Transverse colon (tissue), 4 donors: ENCODE data around the gene FAM120AOS. TPM values are rescaled to one million over a fixed set of nuclear protein-coding genes. Genes with fewer than 3 reads are reported as not detected.

ENCODE experiments used
- DNase-seq: peaks from one replicate; pipeline ENCODE4 v3.0.0-alpha.2; 2019
- H3K27ac ChIP-seq, 4 donors: fragments of 200-600 bp; sonication (generic); 2 replicates each; pipeline ENCODE4 v1.5.1; 2016 to 2018; ENCODE audit warnings: inconsistent platforms in 4 of 4
- H3K27me3 ChIP-seq: fragments of 200-600 bp; sonication (generic); 2 replicates; pipeline ENCODE4 v1.5.1; 2017; ENCODE audit warnings: inconsistent platforms
- H3K36me3 ChIP-seq, 4 donors: fragments of 200-600 bp; sonication (generic); 2 replicates each; pipeline ENCODE4 v1.5.1; 2017 to 2019; ENCODE audit warnings: inconsistent platforms in 4 of 4
- H3K4me1 ChIP-seq, 4 donors: fragments of 200-600 bp; sonication (generic); 2 replicates each; pipeline ENCODE4 v1.5.1; 2017 to 2020; ENCODE audit warnings: inconsistent platforms in 4 of 4
- H3K4me3 ChIP-seq, 4 donors: fragments of 200-600 bp; sonication (generic); 1 replicate in 1 of 4; 2 replicates in 3 of 4; pipeline versions ENCODE4 v1.5.1 to v1.6.1; 2017 to 2019; ENCODE audit warnings: inconsistent platforms in 4 of 4
- H3K9me3 ChIP-seq, 2 donors: fragments of 200-600 bp; sonication (generic); 2 replicates each; pipeline ENCODE4 v1.5.1; 2017 to 2019; ENCODE audit warnings: inconsistent platforms in 2 of 2
- CTCF ChIP-seq, 5 experiments: fragments of 200-600 bp in 3 of 5; fragments of 450-650 bp in 2 of 5; sonication (generic) in 3 of 5; IDR thresholded peaks; 1 replicate in 2 of 5; 2 replicates in 3 of 5; pipeline ENCODE4 v1.5.1; 2016 to 2017; ENCODE audit warnings: antibody characterized with exemption in 5 of 5, inconsistent platforms in 3 of 5, mild to moderate bottlenecking in 2 of 5, moderate library complexity in 1 of 5
- EP300 ChIP-seq: sonication (generic); formaldehyde crosslinking; IDR thresholded peaks from one replicate; pipeline ENCODE4 v1.6.1; 2017; ENCODE audit warnings: antibody characterized with exemption, low read depth
- POLR2A ChIP-seq: fragments of 450-650 bp; IDR thresholded peaks from one replicate; pipeline ENCODE4 v1.6.1; 2016; ENCODE audit warnings: antibody characterized with exemption, mild to moderate bottlenecking, moderate library complexity
- POLR2AphosphoS5 ChIP-seq, 3 donors: sonication (generic); formaldehyde crosslinking; IDR thresholded peaks; one replicate each; pipeline ENCODE4 v1.6.1; 2016; ENCODE audit warnings: antibody characterized with exemption in 3 of 3
- WGBS, 2 donors: methylation state at CpG; one replicate each; pipeline ENCODE4 v1.1.5; 2018; ENCODE audit warnings: low coverage in 1 of 2; 5-methylcytosine and 5-hydroxymethylcytosine counted together
- in situ Hi-C, 4 donors: fragments of 200-750 bp; cut with MboI; loops; one replicate each; pipeline versions ENCODE4 v1.15.0 to v1.15.1; 2017; ENCODE audit warnings: low sequenced_read_pairs in 3 of 4, low pct_ligation_motif_present in 1 of 4, low pct_unique_long_range_greater_than_20kb in 1 of 4
- intact Hi-C: fragments of 100-400 bp; cut with DNase I; formaldehyde crosslinking; loops from one replicate; pipeline ENCODE4 v1.15.1; 2023; ENCODE audit warnings: low total_unique reads
- total RNA-seq, 4 donors: library from RNA; depleted of rRNA; stranded (reverse); fragments of >200 nt; gene quantifications; one replicate each; pipeline ENCODE4 v1.1.0, GENCODE V29; 2016

Gene FAM120AOS
- total RNA-seq, 4 donors from 2014 or later: 68.9 to 108 (median 86.4) TPM

- no peaks in the 10 kb centered on the region for H3K9me3 ChIP-seq
- intact Hi-C loops: no loop called here
- TF ChIP-seq POLR2A (no peak), POLR2AphosphoS5 (IDR thresholded peaks at IDR 0.05) (no peak), EP300 (no peak), CTCF (IDR thresholded peaks at IDR 0.05) (no peak)
- in situ Hi-C loops: no loop called here
- no peaks in the 10 kb centered on the region for H3K27me3 ChIP-seq
- no peaks in the 10 kb centered on the region for H3K36me3 ChIP-seq
- 73 to 81% methylated on average over 3 of the region's 3 CpGs for WGBS, 2 donors
- no peak for DNase-seq
- no peak overlapping the region for H3K4me3 ChIP-seq
- H3K4me1 ChIP-seq: peaks cover 36 to 97% (median 83%) of the 10 kb centered on the region in 4 donors
- H3K27ac ChIP-seq: peak overlapping the region; percentile 69 to 97 (median 84)
These were observed 7.5 kb upstream of the FAM120AOS start for GRCh38 chr9:93460689-93461413.

- TF ChIP-seq CTCF (IDR thresholded peaks at IDR 0.05) (no peak), POLR2A (no peak), POLR2AphosphoS5 (IDR thresholded peaks at IDR 0.05) (no peak), EP300 (no peak)
- H3K4me1 ChIP-seq: peaks cover 37 to 97% (median 82%) of the 10 kb centered on the region in 4 donors
- in situ Hi-C loops (loop anchor here in 1 of 4 donors (10.0 kb wide), 1 partner anchor 105 kb away; no protein-coding TSS in a partner anchor), intact Hi-C loops (no loop called here)
- no peak for DNase-seq
- H3K4me3 ChIP-seq: no peak overlapping the region
- no peaks in the 10 kb centered on the region for H3K9me3 ChIP-seq
- H3K27me3 ChIP-seq: no peaks in the 10 kb centered on the region
- no peaks in the 10 kb centered on the region for H3K36me3 ChIP-seq
- peak overlapping the region; percentile 69 to 97 (median 84) for H3K27ac ChIP-seq
These were observed 6.1 kb upstream of the FAM120AOS start for GRCh38 chr9:93459432-93459847.

- Histone ChIP-seq H3K9me3 (no peaks in the 10 kb centered on the region), H3K27ac (peak overlapping the region; percentile 69 to 97 (median 84)), H3K4me1 (peaks cover 35 to 97% (median 83%) of the 10 kb centered on the region in 4 donors), H3K36me3 (no peaks in the 10 kb centered on the region), H3K4me3 (no peak overlapping the region), H3K27me3 (no peaks in the 10 kb centered on the region)
- in situ Hi-C loops: loop anchor here in 1 of 4 donors (10.0 kb wide), 1 partner anchor 106 kb away; no protein-coding TSS in a partner anchor
- intact Hi-C loops: no loop called here
- TF ChIP-seq POLR2AphosphoS5 (IDR thresholded peaks at IDR 0.05) (no peak), POLR2A (no peak), EP300 (no peak), CTCF (IDR thresholded peaks at IDR 0.05) (no peak)
- 86 to 100% methylated on average over 2 to 4 of the region's 4 CpGs for WGBS, 2 donors
- no peak for DNase-seq
These were observed 5.3 kb upstream of the FAM120AOS start for GRCh38 chr9:93458712-93459111.

- DNase-seq: no peak
- 63 to 64% methylated on average over 1 of the region's 1 CpG for WGBS, 2 donors
- in situ Hi-C loops: loop anchor here in 1 of 4 donors (10.0 kb wide), 1 partner anchor 108 kb away; no protein-coding TSS in a partner anchor
These were observed 3.6 kb upstream of the FAM120AOS start for GRCh38 chr9:93457006-93457405.

More at GRCh38 chr9:93457006-93457405, 3.6 kb upstream of the FAM120AOS start:
- Histone ChIP-seq H3K36me3 (no peaks in the 10 kb centered on the region), H3K9me3 (no peaks in the 10 kb centered on the region), H3K27ac (peak overlapping the region; percentile 96 to 99 (median 98)), H3K4me1 (peaks cover 35 to 82% (median 75%) of the 10 kb centered on the region in 4 donors), H3K27me3 (no peaks in the 10 kb centered on the region), H3K4me3 (no peak overlapping the region)
- TF ChIP-seq CTCF (IDR thresholded peaks at IDR 0.05) (no peak), POLR2A (no peak), EP300 (no peak)
- intact Hi-C loops: no loop called here
